Measurements from ENCODE around the gene KCNQ1.

Gene KCNQ1

DNA sequence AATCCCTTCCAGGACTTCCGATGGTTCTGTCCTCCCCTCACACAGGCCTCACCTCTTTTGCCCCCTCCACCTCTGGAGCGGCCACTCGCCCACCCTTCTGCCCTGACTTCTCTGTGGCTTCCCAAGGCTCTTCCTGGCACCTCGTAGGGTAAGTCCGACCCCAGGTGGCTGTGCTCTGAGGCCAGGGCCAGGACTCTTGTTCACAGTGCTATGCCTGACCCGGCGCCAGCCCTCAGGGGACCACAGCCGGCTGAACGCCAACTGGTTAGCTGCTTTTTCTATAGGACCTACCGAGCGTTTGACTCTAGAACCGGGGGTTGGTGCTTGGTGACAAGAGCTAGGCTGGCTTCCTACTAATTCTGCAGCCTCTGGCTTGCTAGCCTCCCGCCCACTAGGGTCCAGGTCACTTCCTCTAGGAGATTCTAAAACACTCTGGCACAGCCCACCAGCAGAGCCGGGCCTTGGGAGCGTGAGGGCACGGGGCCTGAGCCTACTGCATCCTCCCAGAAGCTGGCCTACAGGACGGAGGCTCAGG lies 283.4 kb downstream of the KCNQ1 start:
- TF ChIP-seq CTCF (IDR thresholded peaks at IDR 0.05): no peak

GRCh38 chr11:2728663-2729332 lies 284.0 kb downstream of the KCNQ1 start:
- TF ChIP-seq CTCF (IDR thresholded peaks at IDR 0.05): no peak

- TF ChIP-seq CTCF (IDR thresholded peaks at IDR 0.05): no peak
These were observed 285.0 kb downstream of the KCNQ1 start for GRCh38 chr11:2729841-2730240.

GRCh38 chr11:2730272-2731129 lies 285.7 kb downstream of the KCNQ1 start:
- TF ChIP-seq CTCF (IDR thresholded peaks at IDR 0.05): no peak

- no peak for TF ChIP-seq CTCF (IDR thresholded peaks at IDR 0.05)
These were observed 286.6 kb downstream of the KCNQ1 start for GRCh38 chr11:2731130-2732125.

DNA sequence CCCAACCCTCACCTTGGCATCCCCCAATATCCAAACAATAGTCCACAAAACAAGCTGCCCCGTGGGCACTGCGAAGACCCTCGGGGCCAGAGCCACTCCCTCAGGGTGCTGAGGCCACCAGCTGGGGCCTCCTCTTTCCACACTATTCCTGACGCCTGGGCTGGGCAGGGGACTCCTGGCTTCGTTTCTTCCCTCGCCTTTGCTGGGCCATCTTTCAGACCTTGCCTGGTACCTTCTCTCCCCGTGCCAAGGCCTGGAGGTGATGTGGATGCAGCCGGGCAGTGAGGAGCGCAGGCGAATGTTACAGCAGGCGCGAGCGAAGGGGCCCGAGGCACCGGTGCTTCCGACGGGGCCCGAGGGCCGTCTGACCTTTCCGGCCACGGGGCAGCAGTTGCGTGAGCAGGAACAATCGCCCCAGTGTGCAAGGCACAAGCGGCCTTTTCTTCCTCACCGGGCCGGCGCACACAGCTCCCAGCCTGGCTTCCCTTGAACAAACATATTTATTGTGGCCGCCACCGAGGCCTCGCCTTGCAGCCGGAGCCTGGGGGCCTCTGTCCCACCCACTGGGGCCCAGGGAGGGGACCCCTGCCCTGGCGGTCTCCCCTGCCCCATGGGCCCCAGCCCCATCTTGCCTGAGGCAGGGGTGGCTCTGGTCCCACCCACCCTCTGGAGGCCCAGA lies 287.6 kb downstream of the KCNQ1 start:
- TF ChIP-seq CTCF (IDR thresholded peaks at IDR 0.05): no peak
